Lower leg skin (tissue), 3 donors: Measurements from ENCODE around the gene IL13RA1.

Experiments used
- CTCF ChIP-seq, 3 donors: fragments of 450-650 bp; IDR thresholded peaks; one replicate each; pipeline ENCODE4 v1.5.1; 2016; ENCODE audit warnings: antibody characterized with exemption in 3 of 3, mild to moderate bottlenecking in 3 of 3, moderate library complexity in 2 of 3
- POLR2A ChIP-seq, 2 donors: fragments of 450-650 bp; IDR thresholded peaks; one replicate each; pipeline ENCODE4 v1.6.1; 2016 to 2017; ENCODE audit warnings: antibody characterized with exemption in 2 of 2, mild to moderate bottlenecking in 1 of 2, moderate library complexity in 1 of 2

- TF ChIP-seq CTCF (IDR thresholded peaks at IDR 0.05), result no peak
- no peak for TF ChIP-seq POLR2A (IDR thresholded peaks at IDR 0.05)
Observed at GRCh38 chrX:118736394-118737010, 9.1 kb downstream of the IL13RA1 start.
